GM23338 (cell line): ENCODE measurements around the gene EPHA8. TPM values are rescaled to one million over a fixed set of nuclear protein-coding genes. Genes with fewer than 3 reads are reported as not detected.

Experiments used
- ATAC-seq: fragments of 200-7000 bp; cut with Tn5 transposase; 3 replicates; pipeline ENCODE4 v1.9.1; 2020
- DNase-seq: peaks from one replicate; pipeline ENCODE4 v3.0.0-alpha.2; 2015; ENCODE audit warnings: low spot score
- H2AFZ ChIP-seq: fragments of 200-600 bp; sonication (generic); 2 replicates; pipeline ENCODE4 v1.8.0; 2016; ENCODE audit warnings: antibody characterized with exemption, mild to moderate bottlenecking, moderate library complexity
- H3F3A ChIP-seq: fragments of 200-600 bp; sonication (generic); replicated peaks from 2 replicates; pipeline ENCODE4 v1.8.0; 2017; ENCODE audit warnings: antibody characterized with exemption, mixed run types, low read depth
- H3K27ac ChIP-seq: fragments of 200-600 bp; sonication (generic); 2 replicates; pipeline ENCODE4 v1.6.1; 2016; ENCODE audit warnings: low read depth
- H3K27me3 ChIP-seq: fragments of 200-600 bp; sonication (generic); 2 replicates; pipeline ENCODE4 v1.8.0; 2016; ENCODE audit warnings: mild to moderate bottlenecking, mixed run types, moderate library complexity; ENCODE audit not compliant: insufficient read depth
- H3K36me3 ChIP-seq: fragments of 200-600 bp; sonication (generic); 2 replicates; pipeline ENCODE4 v1.8.0; 2016; ENCODE audit warnings: mild to moderate bottlenecking; ENCODE audit not compliant: insufficient read depth
- H3K4me1 ChIP-seq: fragments of 200-600 bp; sonication (generic); 2 replicates; pipeline ENCODE4 v1.8.0; 2016; ENCODE audit warnings: mild to moderate bottlenecking, moderate library complexity; ENCODE audit not compliant: insufficient read depth
- H3K4me2 ChIP-seq: fragments of 200-600 bp; sonication (generic); 2 replicates; pipeline ENCODE4 v1.7.1; 2017; ENCODE audit warnings: mixed run types
- H3K4me3 ChIP-seq: fragments of 200-600 bp; sonication (generic); 2 replicates; pipeline ENCODE4 v1.6.1; 2016; ENCODE audit warnings: mixed run types
- H3K79me2 ChIP-seq: fragments of 200-600 bp; sonication (generic); replicated peaks from 2 replicates; pipeline ENCODE4 v1.8.0; 2017; ENCODE audit warnings: mild to moderate bottlenecking; ENCODE audit not compliant: insufficient read depth
- H3K9me2 ChIP-seq: fragments of 200-600 bp; sonication (generic); 2 replicates; pipeline ENCODE4 v1.8.0; 2017; ENCODE audit not compliant: insufficient read depth
- H4K20me1 ChIP-seq: fragments of 200-600 bp; sonication (generic); replicated peaks from 2 replicates; pipeline ENCODE4 v1.8.0; 2017; ENCODE audit warnings: mild to moderate bottlenecking; ENCODE audit not compliant: insufficient read depth
- H3K27ac Mint-ChIP-seq: 2 replicates; pipeline ENCODE4 v1.8.0; 2020; ENCODE audit warnings: inconsistent platforms, mild to moderate bottlenecking, moderate library complexity, mixed read lengths
- H3K27me3 Mint-ChIP-seq: 3 replicates; pipeline ENCODE4 v1.8.0; 2022; ENCODE audit warnings: low read depth, mild to moderate bottlenecking, moderate library complexity, mixed read lengths, inconsistent platforms; ENCODE audit not compliant: insufficient read depth, poor library complexity
- H3K36me3 Mint-ChIP-seq: 3 replicates; pipeline ENCODE4 v1.8.0; 2021; ENCODE audit warnings: low read depth, mild to moderate bottlenecking, inconsistent platforms, moderate library complexity, mixed read lengths
- H3K4me1 Mint-ChIP-seq: 3 replicates; pipeline ENCODE4 v1.8.0; 2020; ENCODE audit warnings: mild to moderate bottlenecking, inconsistent platforms, mixed read lengths
- H3K4me3 Mint-ChIP-seq: 3 replicates; pipeline ENCODE4 v1.8.0; 2021; ENCODE audit warnings: moderate library complexity, mild to moderate bottlenecking, inconsistent platforms, mixed read lengths
- H3K9me3 Mint-ChIP-seq: 3 replicates; pipeline ENCODE4 v1.8.0; 2020; ENCODE audit warnings: moderate library complexity, mild to moderate bottlenecking, inconsistent platforms, mixed read lengths
- CTCF ChIP-seq, 2 experiments: fragments of 200-600 bp in 1 of 2; sonication (generic) in 1 of 2; conservative IDR thresholded peaks; 2 replicates each; pipeline versions ENCODE4 v1.5.1 to v1.6.1; 2016 to 2017; ENCODE audit warnings: antibody characterized with exemption in 2 of 2, low read depth in 2 of 2, mild to moderate bottlenecking in 2 of 2, moderate library complexity in 1 of 2
- ZNF462 ChIP-seq: fragments of 250-450 bp; sonication (Bioruptor Pico); IDR thresholded peaks from 2 replicates; pipeline ENCODE4 v1.5.0; 2020; ENCODE audit warnings: mild to moderate bottlenecking, moderate library complexity
- polyA plus RNA-seq: library from polyadenylated mRNA; unstranded; fragments of >200 nt; fragmentation: Nextera tagmentation; extraction: Ambion mirVana; gene quantifications from 2 replicates; pipeline ENCODE4 v1.2.1, GENCODE V29; 2016
- total RNA-seq: library from RNA; depleted of rRNA; stranded (reverse); fragments of >200 nt; shearing (Covaris generic); gene quantifications from 2 replicates; pipeline ENCODE4 v1.2.3, GENCODE V29; 2014

Gene EPHA8
- total and polyA plus RNA-seq, 2 experiments from 2014 or later, result 2.3 to 5.0 TPM

GRCh38 chr1:22547186-22547817 lies 16.0 kb upstream of the EPHA8 start:
- Histone ChIP-seq H2AFZ (no peak overlapping the region), H3K4me2 (no peak overlapping the region), H3F3A (no peaks in the 10 kb centered on the region), H4K20me1 (no peaks in the 10 kb centered on the region), H3K79me2 (no peaks in the 10 kb centered on the region), H3K27me3 (no peaks in the 10 kb centered on the region), H3K4me3 (no peak overlapping the region), H3K9me2 (no peaks in the 10 kb centered on the region), H3K36me3 (no peaks in the 10 kb centered on the region), H3K27ac (no peak overlapping the region), H3K4me1 (no peaks in the 10 kb centered on the region; the same call in 1 of the 2 replicates)
- ATAC-seq, result no peak
- H3K4me3 Mint-ChIP-seq, result no peak overlapping the region
- no peak overlapping the region for H3K27ac Mint-ChIP-seq
- H3K9me3 Mint-ChIP-seq, result no peaks in the 10 kb centered on the region; the same call in 2 of the 3 replicates
- DNase-seq, result no peak
- H3K36me3 Mint-ChIP-seq, result no peaks in the 10 kb centered on the region
- peaks cover 21% of the 10 kb centered on the region for H3K27me3 Mint-ChIP-seq
- no peak for TF ChIP-seq ZNF462 (CRISPR knock-in tag)
- TF ChIP-seq CTCF (conservative IDR thresholded peaks at IDR 0.05; ENCODE audit: low read depth in 2 of 2), result no peak
- H3K4me1 Mint-ChIP-seq, result peaks cover 5% of the 10 kb centered on the region; the same call in 2 of the 3 replicates
